ENCODE measurements around the gene MTMR3.

MTMR3 gene

DNA sequence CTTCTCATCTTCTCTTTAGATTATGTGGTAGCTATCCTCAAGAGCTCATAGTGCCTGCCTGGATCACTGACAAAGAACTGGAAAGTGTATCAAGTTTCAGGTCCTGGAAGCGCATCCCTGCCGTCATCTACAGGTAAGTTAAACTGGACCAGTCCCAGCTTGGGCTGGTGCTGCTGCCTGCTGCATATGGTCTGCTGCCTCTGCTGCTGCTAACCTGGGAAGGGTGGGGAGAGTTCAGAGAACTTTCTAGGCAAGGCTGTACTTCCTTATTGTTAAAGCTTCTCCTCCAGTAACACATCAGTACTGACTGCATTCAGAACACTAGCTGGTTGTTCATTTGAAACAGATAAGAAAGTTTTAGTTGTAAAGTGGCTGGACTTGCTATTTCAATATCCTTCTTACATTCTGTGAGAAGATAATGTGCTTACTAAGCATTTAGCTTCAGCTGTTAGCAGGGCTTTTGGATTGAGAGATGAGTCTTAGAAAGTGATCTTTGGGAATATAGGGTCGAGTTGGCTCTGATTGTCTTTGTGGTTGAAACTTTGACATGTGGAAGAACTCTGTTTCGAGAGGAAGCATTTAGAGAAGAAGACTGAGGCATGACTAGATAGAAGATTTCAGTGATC lies 120.0 kb downstream of the MTMR3 start:
- no peak for DNase-seq (ENCODE audit: low read depth in 2 of 2)

GRCh38 chr22:30004101-30004500 lies 121.1 kb downstream of the MTMR3 start:
- no peak for DNase-seq (ENCODE audit: low read depth in 2 of 2)

- DNase-seq (ENCODE audit: low read depth in 2 of 2): no peak
Measured at GRCh38 chr22:30004694-30005093, 121.7 kb downstream of the MTMR3 start.

DNA sequence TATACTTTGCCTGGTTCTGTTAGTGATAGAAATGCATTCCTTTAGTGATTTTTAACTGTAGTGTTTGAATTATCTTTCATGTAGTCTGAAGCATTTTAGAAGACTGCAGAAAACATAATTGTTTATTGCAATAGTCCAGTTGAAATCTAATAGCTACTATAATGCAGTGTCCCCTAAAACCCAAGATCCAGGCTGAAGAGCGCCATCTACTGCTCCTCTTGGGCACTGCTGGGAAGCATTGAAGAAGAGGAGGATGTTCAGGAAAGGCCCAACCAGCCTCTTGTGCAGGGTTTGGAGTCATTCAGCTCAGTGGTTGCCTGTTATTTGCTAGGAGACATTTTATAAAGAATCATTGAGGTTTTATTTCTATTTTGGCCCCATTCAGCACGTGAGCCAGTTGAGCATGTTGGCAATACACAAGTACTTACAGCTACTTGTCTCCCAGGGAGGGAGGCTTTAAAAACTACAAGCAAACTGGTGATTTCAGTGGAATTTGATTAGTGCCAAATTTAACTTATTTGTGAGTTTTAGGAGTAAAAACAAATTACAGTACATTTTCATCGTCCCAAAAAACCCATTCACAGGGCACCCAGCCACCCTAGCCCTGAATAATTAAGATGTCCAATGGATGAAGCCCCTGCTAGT lies 122.4 kb downstream of the MTMR3 start:
- DNase-seq (ENCODE audit: low read depth in 2 of 2): peak; percentile 26 to 35

GRCh38 chr22:30007361-30007760 lies 124.4 kb downstream of the MTMR3 start:
- DNase-seq (ENCODE audit: low read depth in 2 of 2): no peak

DNA sequence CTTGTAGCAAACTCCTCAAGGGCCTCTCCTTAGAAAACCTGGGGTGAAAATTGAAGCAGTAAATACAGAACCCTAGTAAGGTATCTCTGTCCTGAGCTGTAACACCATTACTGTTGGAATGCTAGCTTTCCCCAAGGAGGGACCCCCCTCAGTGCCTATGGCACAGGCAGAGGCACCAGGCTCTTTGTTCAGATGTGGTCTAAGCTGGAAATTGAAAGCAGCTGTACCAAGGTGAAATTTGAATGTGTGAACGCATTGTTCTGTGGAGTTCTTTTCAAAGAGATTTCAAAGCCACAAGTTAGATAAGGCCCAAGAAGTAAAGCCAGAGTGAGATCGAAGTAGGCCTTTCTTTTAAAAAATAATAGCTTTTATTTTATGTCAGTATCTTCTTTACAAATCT lies 125.4 kb downstream of the MTMR3 start:
- DNase-seq (ENCODE audit: low read depth in 2 of 2): no peak

DNA sequence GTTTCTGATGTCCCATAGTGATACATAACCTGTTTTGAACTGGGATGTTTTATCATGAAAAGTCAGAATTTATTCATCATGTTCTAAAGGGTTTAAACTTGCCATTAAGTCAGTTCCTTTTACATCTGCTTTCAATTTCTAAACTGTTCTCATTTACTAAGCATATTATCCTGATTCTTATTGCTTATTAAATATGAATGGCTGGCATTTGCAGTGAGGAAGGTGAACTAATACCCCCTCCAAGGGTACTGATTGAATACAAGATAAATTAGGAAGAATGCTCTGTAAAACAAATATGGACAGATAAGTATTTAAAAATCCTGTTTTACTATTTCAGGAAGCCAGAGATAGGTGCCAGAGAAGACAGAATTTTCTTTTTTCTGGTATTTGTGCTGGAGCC lies 126.5 kb downstream of the MTMR3 start:
- no peak for DNase-seq (ENCODE audit: low read depth in 2 of 2)

- no peak for DNase-seq (ENCODE audit: low read depth in 2 of 2)
Measured at GRCh38 chr22:30010789-30011405, 127.9 kb downstream of the MTMR3 start.

GRCh38 chr22:30013201-30013600 lies 130.2 kb downstream of the MTMR3 start:
- no peak for DNase-seq (ENCODE audit: low read depth in 2 of 2)

- DNase-seq (ENCODE audit: low read depth in 2 of 2): no peak
Measured at GRCh38 chr22:30014244-30014643, 131.3 kb downstream of the MTMR3 start.

DNA sequence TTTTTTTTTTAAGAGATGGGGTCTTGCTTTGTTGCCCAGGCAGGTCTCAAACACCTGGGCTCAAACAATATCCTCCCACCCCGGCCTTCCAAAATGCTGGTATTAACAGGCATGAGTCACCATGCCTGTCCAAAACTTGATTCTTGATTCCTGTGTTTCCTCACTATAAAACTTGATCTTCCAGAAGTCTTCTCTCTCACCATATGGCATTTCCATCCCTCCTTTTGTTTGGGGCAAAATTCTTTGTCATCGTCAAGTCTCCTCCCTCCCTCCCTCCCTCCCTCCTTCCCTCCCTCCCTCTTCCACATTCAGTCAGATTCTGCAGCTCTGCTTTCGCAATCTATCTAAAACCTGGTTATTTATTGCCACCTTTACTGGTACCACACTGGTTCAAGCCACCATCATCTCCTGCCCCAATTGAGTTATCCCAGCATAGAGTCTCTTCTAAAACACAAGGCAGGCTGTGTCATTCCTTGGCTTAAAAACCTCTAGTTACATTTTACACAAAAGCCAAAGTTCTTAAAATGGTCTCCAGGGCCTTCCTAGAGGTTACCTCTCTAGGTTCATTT lies 132.3 kb downstream of the MTMR3 start:
- no peak for DNase-seq (ENCODE audit: low read depth in 2 of 2)

DNA sequence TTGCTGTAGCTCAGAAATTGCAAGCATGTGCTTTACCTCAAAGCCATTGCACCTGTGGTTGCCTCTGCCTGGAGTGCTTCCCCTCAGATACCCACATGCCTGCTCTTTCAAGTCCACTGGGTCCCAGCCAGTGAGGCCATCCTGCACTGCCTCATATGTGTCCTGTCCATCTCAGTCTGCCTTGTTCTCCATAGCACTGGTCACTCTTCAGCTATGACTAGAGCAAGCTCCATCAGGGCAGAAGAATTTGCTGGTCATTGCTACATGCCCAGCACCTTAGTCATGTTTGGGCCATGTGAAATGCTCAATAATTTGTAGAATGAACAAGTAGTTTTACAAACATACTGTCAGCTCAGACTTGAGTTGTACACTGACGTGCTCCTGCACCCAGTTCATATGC lies 132.9 kb downstream of the MTMR3 start:
- DNase-seq (ENCODE audit: low read depth in 2 of 2): no peak

DNA sequence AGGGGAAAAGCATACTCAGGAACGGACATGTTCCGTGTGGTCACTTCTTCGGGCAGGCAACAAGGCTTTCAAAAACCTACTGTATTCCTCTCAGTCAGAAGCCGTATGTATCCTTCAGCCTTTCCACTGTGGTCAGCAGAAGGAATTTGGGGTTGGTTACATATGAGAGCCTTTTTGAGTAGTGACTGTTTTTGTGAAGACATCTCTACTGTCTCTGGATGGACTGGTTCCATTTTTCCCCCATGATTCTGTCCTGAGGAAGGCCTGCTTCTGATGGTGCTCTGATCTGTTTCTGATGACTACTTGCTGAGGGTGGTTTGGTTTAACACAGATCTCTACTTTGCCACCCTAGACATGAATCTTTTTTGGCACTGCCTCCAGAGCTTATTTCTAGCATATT lies 133.6 kb downstream of the MTMR3 start:
- DNase-seq (ENCODE audit: low read depth in 2 of 2): no peak

DNA sequence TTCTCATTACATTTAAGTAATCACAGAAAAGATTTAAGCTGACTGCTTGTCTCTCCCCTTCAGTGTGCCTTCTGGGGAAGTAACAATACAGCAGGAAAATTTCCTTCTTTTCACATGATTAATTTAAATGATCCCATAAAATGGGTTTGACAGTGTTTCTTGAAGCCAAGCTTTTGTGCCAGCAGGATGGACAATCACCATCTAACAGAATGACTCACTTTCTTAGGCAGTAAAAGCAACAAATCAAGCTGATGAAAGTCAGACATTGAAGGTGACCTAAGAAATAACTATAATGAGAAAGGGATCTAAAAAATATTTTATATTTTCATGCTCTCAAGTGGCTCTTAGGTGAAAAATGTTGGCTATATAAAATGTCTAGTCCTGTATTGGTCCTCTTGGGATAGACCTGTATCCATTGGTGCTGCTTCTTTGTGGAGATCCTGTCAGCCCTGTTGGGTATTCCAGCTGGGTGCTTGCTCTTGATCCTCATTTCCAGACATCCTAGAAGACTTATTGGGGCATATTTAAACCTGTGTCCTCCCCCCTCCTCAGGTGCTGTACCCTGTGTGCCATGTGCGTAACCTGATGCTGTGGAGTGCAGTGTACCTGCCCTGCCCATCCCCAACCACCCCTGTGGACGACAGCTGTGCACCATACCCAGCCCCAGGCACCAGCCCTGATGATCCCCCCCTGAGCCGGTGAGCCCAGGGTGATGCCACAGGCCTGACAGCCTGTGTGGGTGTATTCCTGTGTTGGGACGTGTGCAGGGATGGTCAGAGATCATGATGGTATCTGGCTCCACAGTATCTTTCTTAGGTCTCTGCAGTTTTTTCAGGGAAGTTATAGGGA lies 134.6 kb downstream of the MTMR3 start:
- no peak for DNase-seq (ENCODE audit: low read depth in 2 of 2)

- DNase-seq (ENCODE audit: low read depth in 2 of 2): no peak
Measured at GRCh38 chr22:30020511-30020910, 137.5 kb downstream of the MTMR3 start.

- DNase-seq (ENCODE audit: low read depth in 2 of 2): no peak
Measured at GRCh38 chr22:30021338-30021737, 138.4 kb downstream of the MTMR3 start.

DNA sequence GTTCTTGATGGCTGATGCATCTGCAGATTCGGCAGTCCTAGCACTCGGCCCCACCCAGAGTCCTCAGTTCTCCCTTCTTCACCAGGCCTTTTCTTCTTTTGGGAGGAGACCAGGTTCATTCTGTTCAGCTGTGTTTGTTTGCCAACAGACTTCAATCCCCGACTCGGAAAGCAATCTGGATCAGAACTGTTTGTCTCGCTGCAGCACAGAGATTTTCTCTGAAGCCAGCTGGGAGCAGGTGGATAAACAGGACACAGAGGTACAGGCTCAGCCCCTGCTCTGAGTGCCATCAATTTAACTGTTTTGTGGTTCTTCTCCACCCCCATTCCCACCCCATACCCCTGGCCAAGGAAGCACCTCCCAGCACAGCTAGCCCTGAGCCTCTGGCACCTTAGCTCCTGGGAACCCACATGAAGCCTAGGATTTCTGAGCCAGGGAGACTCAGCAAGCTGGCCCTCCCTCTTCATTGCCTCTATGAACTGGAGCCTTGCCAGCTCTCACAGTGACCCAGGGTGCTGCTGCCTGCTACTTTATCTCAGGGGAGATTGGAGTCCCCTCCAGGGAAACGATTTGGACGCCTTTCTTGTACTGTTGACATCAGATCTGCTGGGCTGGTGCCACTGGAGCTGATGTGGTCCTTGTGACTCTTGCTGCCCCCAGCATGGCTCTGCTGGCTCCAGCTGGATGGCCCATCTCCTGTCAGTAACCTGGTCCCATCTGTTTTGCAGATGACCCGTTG lies 139.1 kb downstream of the MTMR3 start:
- DNase-seq (ENCODE audit: low read depth in 2 of 2): no peak

DNA sequence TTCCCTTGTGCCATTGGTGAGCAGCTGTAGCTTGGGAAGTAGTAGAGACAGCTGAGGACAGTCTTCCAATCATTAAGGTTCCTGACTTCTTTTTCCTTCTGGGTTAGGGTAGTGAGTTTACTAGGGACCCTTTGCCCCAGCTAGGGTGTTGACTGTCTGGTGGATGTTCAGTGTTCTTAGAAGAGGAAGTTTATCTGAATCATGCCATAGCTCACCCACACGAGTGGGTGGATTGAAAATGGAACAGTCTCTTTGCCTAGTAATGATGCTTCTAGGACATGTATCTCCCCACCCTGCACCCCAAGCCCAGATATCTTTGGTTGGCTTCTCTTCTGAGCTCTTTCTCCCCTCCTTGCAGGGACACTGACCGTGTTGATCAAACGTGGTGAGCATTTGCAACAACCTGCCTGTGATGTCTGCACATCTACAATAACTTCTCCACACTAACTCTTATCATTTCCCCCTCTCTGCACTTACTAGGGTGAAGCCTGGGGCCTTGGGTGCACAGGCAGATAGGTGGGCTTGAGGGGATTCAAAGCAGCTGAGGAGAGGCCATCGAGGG lies 140.2 kb downstream of the MTMR3 start:
- DNase-seq (ENCODE audit: low read depth in 2 of 2): no peak

DNA sequence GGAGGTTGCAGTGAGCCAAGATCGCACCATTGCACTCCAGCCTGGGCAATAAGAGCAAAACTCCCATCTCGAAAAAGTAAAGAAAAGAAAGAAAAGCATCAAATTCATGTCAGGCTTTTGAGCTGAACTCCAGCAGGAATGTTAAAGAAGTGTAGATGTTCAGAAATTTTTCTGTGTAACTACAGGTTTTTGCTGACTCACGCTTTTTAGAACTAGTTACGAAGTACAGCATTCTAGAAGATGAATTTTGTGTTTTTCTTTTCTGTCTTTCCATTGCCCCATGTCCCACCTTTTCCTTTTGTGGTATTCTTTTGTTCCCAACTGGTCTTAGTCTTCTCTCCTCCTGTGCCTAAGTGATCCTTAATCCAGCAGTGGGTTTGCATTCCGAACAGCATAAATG lies 141.3 kb downstream of the MTMR3 start:
- no peak for DNase-seq (ENCODE audit: low read depth in 2 of 2)

DNA sequence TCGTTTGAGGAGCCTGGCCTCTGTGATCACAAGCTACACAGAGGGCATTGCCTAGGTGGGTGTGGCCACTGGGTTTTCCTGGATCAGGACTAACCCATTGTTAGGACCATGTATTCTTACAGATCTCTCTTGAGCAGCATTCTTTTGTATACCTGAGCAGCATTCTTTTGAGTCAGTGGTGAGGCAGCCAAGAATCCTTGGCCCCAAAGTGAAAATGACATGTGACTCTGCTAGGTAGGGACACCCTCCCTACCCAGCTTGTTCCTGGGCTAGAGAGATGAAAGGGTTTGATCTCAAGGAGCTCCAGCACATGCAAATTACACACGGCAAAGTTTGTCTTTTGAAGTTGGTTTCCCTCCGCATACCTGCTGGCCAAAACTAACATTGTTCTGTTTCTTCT lies 142.2 kb downstream of the MTMR3 start:
- no peak for DNase-seq (ENCODE audit: low read depth in 2 of 2)

- DNase-seq (ENCODE audit: low read depth in 2 of 2): no peak
Measured at GRCh38 chr22:30026756-30027155, 143.8 kb downstream of the MTMR3 start.

Measured in stimulated activated CD8-positive, alpha-beta memory T cell treated with anti-CD3 and anti-CD28 coated beads, Interleukin-7, amount 100 ng/mL, for 1 hour (primary cell).